Astrocyte (in vitro differentiated cells and primary cell): ENCODE results near the gene ULK3. TPM values are rescaled to one million over a fixed set of nuclear protein-coding genes. Genes with fewer than 3 reads are reported as not detected.

Experiments
- DNase-seq: peaks from one replicate; pipeline ENCODE4 v3.0.0-alpha.2; 2010; ENCODE audit warnings: low read depth
- FAIRE-seq: peaks from 2 replicates; lab custom pipeline; 2011; peaks lifted over from hg19 to GRCh38; lab: Jason Lieb, UNC
- H2AFZ ChIP-seq: 2 replicates; pipeline ENCODE4 v1.6.0; 2012; ENCODE audit warnings: low read depth, low read length, inconsistent platforms
- H3K27ac ChIP-seq: 2 replicates; pipeline ENCODE4 v1.5.1; 2011; ENCODE audit warnings: low read depth, low read length, inconsistent platforms
- H3K27me3 ChIP-seq: 2 replicates; pipeline ENCODE4 v1.6.0; 2011; ENCODE audit warnings: low read length, inconsistent platforms; ENCODE audit not compliant: insufficient read depth
- H3K36me3 ChIP-seq: 2 replicates; pipeline ENCODE4 v1.5.1; 2011; ENCODE audit warnings: low read length, inconsistent platforms; ENCODE audit not compliant: insufficient read depth
- H3K4me1 ChIP-seq: 2 replicates; pipeline ENCODE4 v1.5.1; 2011; ENCODE audit warnings: low read length, inconsistent platforms; ENCODE audit not compliant: insufficient read depth
- H3K4me2 ChIP-seq: 2 replicates; pipeline ENCODE4 v1.6.0; 2012; ENCODE audit warnings: low read length, inconsistent platforms
- H3K4me3 ChIP-seq: 2 replicates; pipeline ENCODE4 v1.5.1; 2011; ENCODE audit warnings: low read depth, mild to moderate bottlenecking, low read length, inconsistent platforms; ENCODE audit not compliant: insufficient read depth
- H3K79me2 ChIP-seq: 2 replicates; pipeline ENCODE4 v1.6.0; 2012; ENCODE audit warnings: mild to moderate bottlenecking, low read length, inconsistent platforms; ENCODE audit not compliant: insufficient read depth
- H3K9ac ChIP-seq: 2 replicates; pipeline ENCODE4 v1.6.0; 2012; ENCODE audit warnings: mild to moderate bottlenecking, low read length, inconsistent platforms
- H3K9me3 ChIP-seq: 2 replicates; pipeline ENCODE4 v1.5.1; 2012; ENCODE audit warnings: low read depth, mild to moderate bottlenecking, low read length, inconsistent platforms; ENCODE audit not compliant: insufficient read depth
- H4K20me1 ChIP-seq: 2 replicates; pipeline ENCODE4 v1.6.0; 2012; ENCODE audit warnings: low read length, inconsistent platforms; ENCODE audit not compliant: insufficient read depth
- H3K27ac Mint-ChIP-seq: one replicate; pipeline ENCODE4 v1.8.0; 2021; ENCODE audit warnings: mild to moderate bottlenecking, mixed read lengths; ENCODE audit not compliant: unreplicated experiment
- H3K27me3 Mint-ChIP-seq: one replicate; pipeline ENCODE4 v1.8.0; 2021; ENCODE audit warnings: low read depth, mixed read lengths; ENCODE audit not compliant: unreplicated experiment
- H3K36me3 Mint-ChIP-seq: one replicate; pipeline ENCODE4 v1.8.0; 2021; ENCODE audit warnings: low read depth, mixed read lengths; ENCODE audit not compliant: unreplicated experiment
- H3K4me1 Mint-ChIP-seq: one replicate; pipeline ENCODE4 v1.8.0; 2021; ENCODE audit warnings: low read depth, mixed read lengths; ENCODE audit not compliant: unreplicated experiment
- H3K4me3 Mint-ChIP-seq: one replicate; pipeline ENCODE4 v1.8.0; 2021; ENCODE audit warnings: mild to moderate bottlenecking, moderate library complexity, mixed read lengths; ENCODE audit not compliant: unreplicated experiment
- H3K9me3 Mint-ChIP-seq: one replicate; pipeline ENCODE4 v1.8.0; 2021; ENCODE audit warnings: mild to moderate bottlenecking, mixed read lengths; ENCODE audit not compliant: unreplicated experiment
- CTCF ChIP-seq: IDR thresholded peaks from 2 replicates; pipeline ENCODE4 v1.5.1; 2011; ENCODE audit warnings: low read depth, mild to moderate bottlenecking, inconsistent platforms, low read length, moderate library complexity; ENCODE audit not compliant: insufficient read depth
- EZH2 ChIP-seq: IDR thresholded peaks from 2 replicates; pipeline ENCODE4 v1.6.1; 2012; ENCODE audit warnings: mild to moderate bottlenecking, low read length, inconsistent platforms; ENCODE audit not compliant: insufficient read depth
- microRNA-seq: library from miRNA; unstranded; fragments of <30 nt; microRNA quantifications from one replicate; pipeline ENCODE4 v1.2.0, GENCODE V29; 2020
- total RNA-seq: library from RNA; stranded (reverse); gene quantifications from 2 replicates; pipeline ENCODE4 v1.2.1, GENCODE V29; 2021

Gene ULK3
- total RNA-seq, 1 donor from 2014 or later: 15.6 TPM

GRCh38 chr15:74786551-74787165 is 56.3 kb downstream of the ULK3 start:
- DNase-seq (no peak), FAIRE-seq (no peak)
- no peaks in the 10 kb centered on the region for H3K36me3 ChIP-seq
- TF ChIP-seq EZH2 (no peak), CTCF (no peak)
- peaks cover 63% of the 10 kb centered on the region for H3K4me1 ChIP-seq
- H3K4me3 Mint-ChIP-seq: no peak overlapping the region
- no peaks in the 10 kb centered on the region for H3K9me3 ChIP-seq
- peaks cover 34% of the 10 kb centered on the region for H3K4me1 Mint-ChIP-seq
- peaks cover 3% of the 10 kb centered on the region for H3K36me3 Mint-ChIP-seq
- H3K4me3 ChIP-seq: no peak overlapping the region
- H4K20me1 ChIP-seq: peaks cover 87% of the 10 kb centered on the region
- no peak overlapping the region for H3K27ac ChIP-seq
- H3K27me3 Mint-ChIP-seq: no peaks in the 10 kb centered on the region
- no peaks in the 10 kb centered on the region for H3K9me3 Mint-ChIP-seq
- H2AFZ ChIP-seq: no peak overlapping the region
- no peaks in the 10 kb centered on the region for H3K27me3 ChIP-seq
- peaks cover 88% of the 10 kb centered on the region for H3K79me2 ChIP-seq
- H3K27ac Mint-ChIP-seq: no peak overlapping the region
- no peak overlapping the region for H3K9ac ChIP-seq
- peak overlapping the region; percentile 69 for H3K4me2 ChIP-seq

Small RNAs within 50 kb of the gene (microRNA-seq; reads per million reads assigned to microRNA genes)
- gene MIR4513 (not detected), gene MIR6882 (1.1 reads per million)

Other genes starting within 250 kb of the ULK3 start
- 57.4 and 65.8 TPM in 2 replicates for gene CLK3, start 227.3 kb downstream of the ULK3 start, total RNA-seq
- 44.1 and 47.6 TPM in 2 replicates for gene EDC3, start 147.1 kb downstream of the ULK3 start, total RNA-seq
- 0.58 and 0.91 TPM in 2 replicates for gene CYP1A1, start 117.6 kb downstream of the ULK3 start, total RNA-seq
- gene CYP1A2, start 94.3 kb downstream of the ULK3 start, total RNA-seq: not detected in 2 replicates
- gene CSK, start 61.1 kb downstream of the ULK3 start, total RNA-seq: 45.4 and 49.8 TPM in 2 replicates
- gene LMAN1L, start 30.3 kb downstream of the ULK3 start, total RNA-seq: 0.32 TPM in 1 of 2 replicates, not detected in the other
- gene CPLX3, start 16.5 kb downstream of the ULK3 start, total RNA-seq: not detected in 2 replicates
- gene SCAMP2, start 30.2 kb upstream of the ULK3 start, total RNA-seq: 56.4 and 58.7 TPM in 2 replicates
- 25.9 and 29.2 TPM in 2 replicates for gene MPI, start 46.9 kb upstream of the ULK3 start, total RNA-seq
- 86.4 and 97.1 TPM in 2 replicates for gene FAM219B, start 63.7 kb upstream of the ULK3 start, total RNA-seq
- 192 and 207 TPM in 2 replicates for gene COX5A, start 94.9 kb upstream of the ULK3 start, total RNA-seq
- gene RPP25, start 113.6 kb upstream of the ULK3 start, total RNA-seq: 4.1 and 4.7 TPM in 2 replicates
- 18.7 and 23.1 TPM in 2 replicates for gene SCAMP5, start 152.4 kb upstream of the ULK3 start, total RNA-seq
- 7.3 and 7.5 TPM in 2 replicates for gene PPCDC, start 180.4 kb upstream of the ULK3 start, total RNA-seq